GM19395 (cell line): ENCODE measurements around the gene PAXX.
A peak's percentile ranks its signal among the peaks of the same experiment; 100 is the strongest.
"Not testable (repeated sequence)": the region's sequence is repeated elsewhere in the genome, so short reads cannot be mapped to it uniquely, and the experiment has no call there.

Experiments
- ATAC-seq: cut with Tn5 transposase; IDR thresholded peaks from one replicate; pipeline ENCODE4 v1.9.1; 2021; ENCODE audit warnings: mild to moderate bottlenecking, moderate library complexity; ENCODE audit not compliant: unreplicated experiment

The PAXX gene

GRCh38 chr9:137029058-137029936 lies 37.1 kb downstream of the PAXX start:
- peak; percentile 53 for ATAC-seq

- no peak for ATAC-seq
Measured at GRCh38 chr9:137030006-137030405, 37.8 kb downstream of the PAXX start.

GRCh38 chr9:137030538-137031527 lies 38.6 kb downstream of the PAXX start:
- no peak for ATAC-seq

GRCh38 chr9:137031904-137032640 lies 39.9 kb downstream of the PAXX start, which contains the start of gene FUT7:
Gene FUT7, minus strand, starts transcription at chr9:137032088. Its CDS starts 97 bp downstream, at chr9:137031991.
- ATAC-seq, result no peak

GRCh38 chr9:137032858-137033257 lies 40.6 kb downstream of the PAXX start:
- no peak for ATAC-seq

- ATAC-seq, result not testable (repeated sequence)
Measured at GRCh38 chr9:137033481-137033880, 41.3 kb downstream of the PAXX start.

GRCh38 chr9:137034039-137034708 lies 42.0 kb downstream of the PAXX start:
- no peak for ATAC-seq

GRCh38 chr9:137034709-137035506 lies 42.7 kb downstream of the PAXX start:
- ATAC-seq, result no peak

- ATAC-seq, result no peak
Measured at GRCh38 chr9:137035507-137035834, 43.2 kb downstream of the PAXX start.

GRCh38 chr9:137035937-137036336 lies 43.7 kb downstream of the PAXX start:
- ATAC-seq, result no peak

- ATAC-seq, result no peak
Measured at GRCh38 chr9:137037035-137037434, 44.8 kb downstream of the PAXX start.

GRCh38 chr9:137037483-137037882 lies 45.3 kb downstream of the PAXX start:
- no peak for ATAC-seq

- ATAC-seq, result no peak
Measured at GRCh38 chr9:137038916-137039315, 46.7 kb downstream of the PAXX start.

GRCh38 chr9:137039611-137040366 lies 47.6 kb downstream of the PAXX start:
- ATAC-seq, result no peak

- ATAC-seq, result no peak
Measured at GRCh38 chr9:137040568-137040967, 48.3 kb downstream of the PAXX start.

- ATAC-seq, result no peak
Measured at GRCh38 chr9:137041124-137041523, 48.9 kb downstream of the PAXX start.

GRCh38 chr9:137042751-137043727 lies 50.8 kb downstream of the PAXX start:
- no peak for ATAC-seq
